Right cardiac atrium (tissue), 5 donors: ENCODE measurements around the gene CDK4. TPM values are rescaled to one million over a fixed set of nuclear protein-coding genes. Genes with fewer than 3 reads are reported as not detected.
A peak's percentile ranks its signal among the peaks of the same experiment; 100 is the strongest.

Experiments
- ATAC-seq, 2 donors: fragments of 200-7000 bp; cut with Tn5 transposase; one replicate each; pipeline versions ENCODE4 v1.8.0 to v1.9.1; 2020; ENCODE audit warnings: moderate library complexity in 2 of 2, mild to moderate bottlenecking in 1 of 2
- DNase-seq, 3 donors: peaks; one replicate each; pipeline ENCODE4 v3.0.0-alpha.2; 2020
- H3K27ac ChIP-seq: one replicate; pipeline ENCODE4 v1.5.1; 2013; ENCODE audit warnings: mild to moderate bottlenecking, low read length, control low read depth, moderate library complexity
- H3K27me3 ChIP-seq: one replicate; pipeline ENCODE4 v1.6.1; 2013; ENCODE audit not compliant: control insufficient read depth, insufficient read depth
- H3K4me1 ChIP-seq: one replicate; pipeline ENCODE4 v1.6.1; 2013; ENCODE audit warnings: low read length; ENCODE audit not compliant: control insufficient read depth, insufficient read depth
- H3K4me3 ChIP-seq: one replicate; pipeline ENCODE4 v1.5.1; 2013; ENCODE audit warnings: low read length, control low read depth
- H3K9me3 ChIP-seq: one replicate; pipeline ENCODE4 v1.6.1; 2013; ENCODE audit warnings: low read length; ENCODE audit not compliant: control insufficient read depth
- WGBS: extraction: QIAGEN DNeasy Blood & Tissue Kit; methylation state at CpG from one replicate; pipeline ENCODE4 v1.1.7; 2013; 5-methylcytosine and 5-hydroxymethylcytosine counted together
- intact Hi-C, 4 donors: fragments of 100-400 bp; cut with DNase I; formaldehyde crosslinking; loops; one replicate each; pipeline versions ENCODE4 v1.11.0 to v1.14.0; 2022 to 2023
- long read RNA-seq, 4 donors: library from polyadenylated mRNA; unstranded; transcript quantifications; one replicate each; pipeline ENCODE4 v2.0.0, GENCODE V29; 2020 to 2021
- polyA plus RNA-seq: library from polyadenylated mRNA; stranded (reverse); fragments of 200-250 nt; gene quantifications from one replicate; pipeline ENCODE4 v1.2.3, GENCODE V29; 2013
- total RNA-seq, 4 donors: library from RNA; stranded (reverse); fragmentation: NEBNext Ultra II Directional; extraction: Animal tissue kit (Norgen Biotek cat#: 25700); gene quantifications; one replicate each; pipeline ENCODE4 v1.2.1, GENCODE V29; 2021
- donor health status: healthy with polysubstance abuse.
- donor health status: DM: no; HTN: yes; CAD: no.
- donor health status: DM: no; HTN: no; CAD: no.
- donor health status: DM: no; HTN: yes; CAD: no; lungs with severe emphysema.
- donor health status: DM: yes; HTN: yes; CAD: no.

CDK4 gene
- total RNA-seq (10 to 100 TPM; 50.9 to 53.9 (median 53.4) TPM), polyA plus RNA-seq (29.7 TPM)
- long read RNA-seq, donor 1, transcript CDK4-201 (8 exons, 2,076 nt), result major isoform, 100 of 107 reads
- long read RNA-seq, donor 1, partial matches to known transcripts, result 3 of 107 reads
- long read RNA-seq, donor 1, other reads (novel, unspliced or antisense), result 3 of 107 reads
- long read RNA-seq, donor 2, transcript CDK4-201 (8 exons, 2,076 nt), result major isoform, 47 of 52 reads
- long read RNA-seq, donor 2, partial matches to known transcripts, result 0 of 52 reads
- long read RNA-seq, donor 2, other reads (novel, unspliced or antisense), result 4 of 52 reads
- long read RNA-seq, donor 3, transcript CDK4-203 (7 exons, 776 nt), result minor isoform, 5 of 176 reads
- long read RNA-seq, donor 3, transcript CDK4-201 (8 exons, 2,076 nt), result major isoform, 157 of 176 reads
- long read RNA-seq, donor 3, partial matches to known transcripts, result 3 of 176 reads
- long read RNA-seq, donor 3, other reads (novel, unspliced or antisense), result 11 of 176 reads
- long read RNA-seq, donor 4, transcript CDK4-201 (8 exons, 2,076 nt), result major isoform, 47 of 48 reads
- long read RNA-seq, donor 4, partial matches to known transcripts, result 0 of 48 reads
- long read RNA-seq, donor 4, other reads (novel, unspliced or antisense), result 1 of 48 reads

- DNase-seq, result peak; percentile 100
- peaks cover 2% of the 10 kb centered on the region for H3K4me1 ChIP-seq
- WGBS, result under 1% methylated on average over 58 of the region's 58 CpGs
- intact Hi-C loops, result no loop called here
- H3K9me3 ChIP-seq, result no peaks in the 10 kb centered on the region
- peak within 1 kb of the TSS; percentile 65 for H3K27ac ChIP-seq
- no peaks in the 10 kb centered on the region for H3K27me3 ChIP-seq
- peak within 1 kb of the TSS; percentile 58 for H3K4me3 ChIP-seq
- peak; percentile 92 to 94 for ATAC-seq
Measured at GRCh38 chr12:57751788-57752667, at the start of gene CDK4. Gene CDK4, minus strand, starts transcription at chr12:57752310. Its CDS starts 593 bp downstream, at chr12:57751717.

GRCh38 chr12:57800965-57801364 is 48.9 kb upstream of the CDK4 start:
- H3K4me1 ChIP-seq, result no peaks in the 10 kb centered on the region
- no peak overlapping the region for H3K27ac ChIP-seq
- no peaks in the 10 kb centered on the region for H3K9me3 ChIP-seq
- 96% methylated on average over 3 of the region's 3 CpGs for WGBS
- no peak for DNase-seq
- H3K4me3 ChIP-seq, result no peak overlapping the region
- H3K27me3 ChIP-seq, result no peaks in the 10 kb centered on the region
- intact Hi-C loops, result no loop called here
- ATAC-seq, result no peak

- no peak overlapping the region for H3K27ac ChIP-seq
- intact Hi-C loops, result no loop called here
- WGBS, result 95% methylated on average over 1 of the region's 1 CpG
- H3K9me3 ChIP-seq, result no peaks in the 10 kb centered on the region
- ATAC-seq (no peak), DNase-seq (no peak)
- no peaks in the 10 kb centered on the region for H3K27me3 ChIP-seq
- H3K4me1 ChIP-seq, result no peaks in the 10 kb centered on the region
- no peak overlapping the region for H3K4me3 ChIP-seq
Measured at GRCh38 chr12:57797933-57798332, 45.8 kb upstream of the CDK4 start.

GRCh38 chr12:57796996-57797395 is 44.9 kb upstream of the CDK4 start:
- Histone ChIP-seq H3K4me1 (no peaks in the 10 kb centered on the region), H3K27me3 (no peaks in the 10 kb centered on the region), H3K27ac (no peak overlapping the region), H3K9me3 (no peaks in the 10 kb centered on the region), H3K4me3 (no peak overlapping the region)
- WGBS, result 94% methylated on average over 1 of the region's 1 CpG
- DNase-seq, result no peak
- intact Hi-C loops, result no loop called here
- no peak for ATAC-seq

- Histone ChIP-seq H3K27ac (no peak overlapping the region), H3K9me3 (no peaks in the 10 kb centered on the region), H3K4me3 (no peak overlapping the region), H3K27me3 (no peaks in the 10 kb centered on the region), H3K4me1 (no peaks in the 10 kb centered on the region)
- DNase-seq (no peak), ATAC-seq (no peak)
- intact Hi-C loops, result no loop called here
- 92% methylated on average over 6 of the region's 6 CpGs for WGBS
Measured at GRCh38 chr12:57795354-57795753, 43.2 kb upstream of the CDK4 start.

GRCh38 chr12:57793920-57794319 is 41.8 kb upstream of the CDK4 start:
- no peak overlapping the region for H3K27ac ChIP-seq
- no peaks in the 10 kb centered on the region for H3K4me1 ChIP-seq
- H3K27me3 ChIP-seq, result no peaks in the 10 kb centered on the region
- ATAC-seq (peak; percentile 11 to 45), DNase-seq (no peak)
- no peak overlapping the region for H3K4me3 ChIP-seq
- intact Hi-C loops, result no loop called here
- H3K9me3 ChIP-seq, result no peaks in the 10 kb centered on the region
- WGBS, result 44% methylated on average over 1 of the region's 1 CpG

- no peak for DNase-seq
- intact Hi-C loops, result no loop called here
- no peak for ATAC-seq
- Histone ChIP-seq H3K27me3 (no peaks in the 10 kb centered on the region), H3K9me3 (no peaks in the 10 kb centered on the region), H3K4me1 (no peaks in the 10 kb centered on the region), H3K4me3 (no peak overlapping the region), H3K27ac (no peak overlapping the region)
- WGBS, result 91% methylated on average over 11 of the region's 11 CpGs
Measured at GRCh38 chr12:57783861-57784260, 31.8 kb upstream of the CDK4 start.

GRCh38 chr12:57783466-57783801 is 31.3 kb upstream of the CDK4 start:
- no peaks in the 10 kb centered on the region for H3K4me1 ChIP-seq
- DNase-seq (no peak), ATAC-seq (no peak)
- no peaks in the 10 kb centered on the region for H3K9me3 ChIP-seq
- H3K4me3 ChIP-seq, result peak overlapping the region; percentile 87
- intact Hi-C loops, result no loop called here
- H3K27ac ChIP-seq, result no peak overlapping the region
- H3K27me3 ChIP-seq, result no peaks in the 10 kb centered on the region
- WGBS, result 85% methylated on average over 12 of the region's 12 CpGs

GRCh38 chr12:57782608-57783465 is 30.7 kb upstream of the CDK4 start, which contains the start of gene TSFM:
Gene TSFM, plus strand, starts transcription at chr12:57782787. Its CDS starts 15 bp downstream, at chr12:57782802.
- Histone ChIP-seq H3K27ac (peak within 1 kb of the TSS; percentile 32), H3K4me1 (no peaks in the 10 kb centered on the region), H3K27me3 (no peaks in the 10 kb centered on the region), H3K4me3 (peak within 1 kb of the TSS; percentile 87), H3K9me3 (no peaks in the 10 kb centered on the region)
- intact Hi-C loops, result no loop called here
- WGBS, result under 1% methylated on average over 45 of the region's 45 CpGs
- peak; percentile 97 to 99 (median 99) for DNase-seq
- peak; percentile 84 to 92 for ATAC-seq

- Histone ChIP-seq H3K4me3 (peak overlapping the region; percentile 87), H3K9me3 (no peaks in the 10 kb centered on the region), H3K27me3 (no peaks in the 10 kb centered on the region), H3K27ac (no peak overlapping the region), H3K4me1 (no peaks in the 10 kb centered on the region)
- DNase-seq (no peak), ATAC-seq (no peak)
- intact Hi-C loops, result no loop called here
- 23% methylated on average over 4 of the region's 4 CpGs for WGBS
Measured at GRCh38 chr12:57782243-57782607, 30.1 kb upstream of the CDK4 start.
